Measurements from ENCODE around the gene TYW1B. TPM values are rescaled to one million over a fixed set of nuclear protein-coding genes. Genes with fewer than 3 reads are reported as not detected.

TYW1B gene
- total RNA-seq, 1 experiment from 2014 or later, result 5.5 TPM

DNA sequence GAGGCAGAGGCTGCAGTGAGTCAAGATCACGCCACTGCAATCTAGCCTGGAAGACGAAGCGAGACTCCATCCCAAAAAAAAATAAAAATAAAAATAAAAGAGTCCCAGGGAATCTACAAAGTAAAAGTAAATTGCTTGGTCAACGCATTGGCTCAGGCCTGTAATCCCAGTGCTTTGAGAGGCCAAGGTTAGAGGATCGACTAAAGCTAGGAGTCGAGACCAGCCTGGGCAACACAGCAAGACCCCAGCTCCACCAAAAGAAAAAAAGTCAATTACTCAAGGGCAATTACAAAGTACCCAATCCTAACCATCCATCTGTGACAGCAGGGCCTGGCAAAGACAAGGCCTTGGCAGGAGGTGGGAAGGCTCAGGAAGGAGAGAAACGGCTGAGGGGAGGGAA lies 288.3 kb downstream of the TYW1B start:
- H3K79me2 ChIP-seq (ENCODE audit: insufficient read depth, low read length), result no peaks in the 10 kb centered on the region
- WGBS (ENCODE audit: extremely low coverage, insufficient read length, low lambda C conversion rate), result no CpG with 5 or more reads among the region's 7 CpGs
- no peaks in the 10 kb centered on the region for H3K9me3 Mint-ChIP-seq
- H3K27ac ChIP-seq (ENCODE audit: insufficient read length, low read depth, low read length), result no peak overlapping the region
- H3K4me3 Mint-ChIP-seq, result no peak overlapping the region
- H3T11ph ChIP-seq (ENCODE audit: low read length), result no peak overlapping the region
- no peak for DNase-seq
- no peaks in the 10 kb centered on the region for H4K20me1 ChIP-seq (ENCODE audit: control insufficient read depth, insufficient read depth, insufficient read length)
- no peak overlapping the region for H3K56ac ChIP-seq (ENCODE audit: insufficient read length, low read depth, low read length)
- peaks cover 5 to 24% of the 10 kb centered on the region in 2 experiments for H3K4me1 Mint-ChIP-seq
- no peak overlapping the region for H2BK15ac ChIP-seq (ENCODE audit: low read depth, low read length)
- no peak overlapping the region for H3K23ac ChIP-seq (ENCODE audit: insufficient read length, low read depth, low read length)
- H4K91ac ChIP-seq (ENCODE audit: insufficient read length, low read depth, low read length), result no peak overlapping the region
- H3K4ac ChIP-seq (ENCODE audit: low read depth, low read length), result no peak overlapping the region
- no peaks in the 10 kb centered on the region for H3K36me3 Mint-ChIP-seq (ENCODE audit: insufficient read depth in 1 of 3, low read depth in 3 of 3)
- no peaks in the 10 kb centered on the region for H3K27me3 Mint-ChIP-seq (ENCODE audit: low read depth)
- no peaks in the 10 kb centered on the region for H3K27me3 ChIP-seq (ENCODE audit: insufficient read depth, low read length)
- no peak overlapping the region for H4K8ac ChIP-seq (replicated peaks; ENCODE audit: insufficient read length, low read depth, low read length)
- no peak overlapping the region for H2BK20ac ChIP-seq (ENCODE audit: low read depth, low read length, poor library complexity, severe bottlenecking)
- TF ChIP-seq, protein P1, sequence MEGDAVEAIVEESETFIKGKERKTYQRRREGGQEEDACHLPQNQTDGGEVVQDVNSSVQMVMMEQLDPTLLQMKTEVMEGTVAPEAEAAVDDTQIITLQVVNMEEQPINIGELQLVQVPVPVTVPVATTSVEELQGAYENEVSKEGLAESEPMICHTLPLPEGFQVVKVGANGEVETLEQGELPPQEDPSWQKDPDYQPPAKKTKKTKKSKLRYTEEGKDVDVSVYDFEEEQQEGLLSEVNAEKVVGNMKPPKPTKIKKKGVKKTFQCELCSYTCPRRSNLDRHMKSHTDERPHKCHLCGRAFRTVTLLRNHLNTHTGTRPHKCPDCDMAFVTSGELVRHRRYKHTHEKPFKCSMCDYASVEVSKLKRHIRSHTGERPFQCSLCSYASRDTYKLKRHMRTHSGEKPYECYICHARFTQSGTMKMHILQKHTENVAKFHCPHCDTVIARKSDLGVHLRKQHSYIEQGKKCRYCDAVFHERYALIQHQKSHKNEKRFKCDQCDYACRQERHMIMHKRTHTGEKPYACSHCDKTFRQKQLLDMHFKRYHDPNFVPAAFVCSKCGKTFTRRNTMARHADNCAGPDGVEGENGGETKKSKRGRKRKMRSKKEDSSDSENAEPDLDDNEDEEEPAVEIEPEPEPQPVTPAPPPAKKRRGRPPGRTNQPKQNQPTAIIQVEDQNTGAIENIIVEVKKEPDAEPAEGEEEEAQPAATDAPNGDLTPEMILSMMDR (conservative IDR thresholded peaks at IDR 0.05), result no peak
- H3K79me1 ChIP-seq (ENCODE audit: insufficient read depth, low read depth, low read length, poor library complexity, severe bottlenecking), result no peaks in the 10 kb centered on the region
- no peaks in the 10 kb centered on the region for H3K4me1 ChIP-seq (ENCODE audit: insufficient read depth, low read length)
- H2BK5ac ChIP-seq (ENCODE audit: insufficient read length, low read length), result no peak overlapping the region
- H3K14ac ChIP-seq (ENCODE audit: insufficient read depth, low read length), result no peak overlapping the region
- H2BK120ac ChIP-seq (ENCODE audit: low read depth, low read length, poor library complexity, severe bottlenecking), result no peak overlapping the region
- H4K5ac ChIP-seq (ENCODE audit: insufficient read length, low read depth, low read length), result no peak overlapping the region
- no peaks in the 10 kb centered on the region for H3K9me3 ChIP-seq (ENCODE audit: control insufficient read depth, low read depth, low read length)
- no peak overlapping the region for H2BK12ac ChIP-seq (ENCODE audit: insufficient read length, low read depth, low read length)
- H3K18ac ChIP-seq (ENCODE audit: insufficient read length, low read depth, low read length), result no peak overlapping the region
- peak overlapping the region in 2 of 3 experiments; percentile 8 to 87; a peak in 3 of 7 replicates for H3K27ac Mint-ChIP-seq
- H3K23me2 ChIP-seq (ENCODE audit: insufficient read length, low read depth, low read length, poor library complexity, severe bottlenecking), result no peaks in the 10 kb centered on the region
- H3K4me2 ChIP-seq (ENCODE audit: insufficient read depth, insufficient read length, low read length), result no peak overlapping the region
- no peak overlapping the region for H2AFZ ChIP-seq (ENCODE audit: low read length)
- H3K9ac ChIP-seq (ENCODE audit: extremely low read depth, insufficient read length, low read length), result no peak overlapping the region
- H2AK5ac ChIP-seq (ENCODE audit: insufficient read length, low read length), result no peak overlapping the region

All from H9 (cell line).